ENCODE measurements around the gene GLP1R.
"Not testable (repeated sequence)": the region's sequence is repeated elsewhere in the genome, so short reads cannot be mapped to it uniquely, and the experiment has no call there.

GLP1R gene

GRCh38 chr6:39090036-39090435, 41.5 kb downstream of the GLP1R start:
- DNase-seq: no peak

- no peak for DNase-seq
Measured at GRCh38 chr6:39091220-39091619, 42.6 kb downstream of the GLP1R start.

GRCh38 chr6:39092124-39092523, 43.5 kb downstream of the GLP1R start:
- DNase-seq: peak; percentile 66

- no peak for DNase-seq
Measured at GRCh38 chr6:39093149-39093708, 44.6 kb downstream of the GLP1R start.

GRCh38 chr6:39095578-39095977, 47.0 kb downstream of the GLP1R start:
- DNase-seq: no peak

- DNase-seq: peak; percentile 8
Measured at GRCh38 chr6:39100358-39100757, 51.8 kb downstream of the GLP1R start.

GRCh38 chr6:39102071-39102820, 53.7 kb downstream of the GLP1R start:
- peak; percentile 87 for DNase-seq

GRCh38 chr6:39102821-39103136, 54.2 kb downstream of the GLP1R start:
- DNase-seq: no peak

- DNase-seq: no peak
Measured at GRCh38 chr6:39104528-39104927, 55.9 kb downstream of the GLP1R start.

- DNase-seq: no peak
Measured at GRCh38 chr6:39107034-39107433, 58.5 kb downstream of the GLP1R start.

GRCh38 chr6:39107641-39108040, 59.1 kb downstream of the GLP1R start:
- DNase-seq: no peak

- no peak for DNase-seq
Measured at GRCh38 chr6:39108041-39108839, 59.7 kb downstream of the GLP1R start.

- DNase-seq: no peak
Measured at GRCh38 chr6:39111280-39111679, 62.7 kb downstream of the GLP1R start.

- DNase-seq: peak; percentile 17
Measured at GRCh38 chr6:39113788-39114187, 65.2 kb downstream of the GLP1R start.

- peak; percentile 86 for DNase-seq
Measured at GRCh38 chr6:39114388-39114703, 65.8 kb downstream of the GLP1R start.

- peak; percentile 96 for DNase-seq
Measured at GRCh38 chr6:39114704-39115599, 66.4 kb downstream of the GLP1R start, which contains the start of gene SAYSD1. SAYSD1 (minus strand) TSS chr6:39115186; CDS start chr6:39115089, 97 bp downstream.

GRCh38 chr6:39118921-39119320, 70.3 kb downstream of the GLP1R start:
- no peak for DNase-seq

GRCh38 chr6:39124114-39124513, 75.5 kb downstream of the GLP1R start:
- no peak for DNase-seq

- no peak for DNase-seq
Measured at GRCh38 chr6:39128106-39128505, 79.5 kb downstream of the GLP1R start.

- no peak for DNase-seq
Measured at GRCh38 chr6:39128832-39129231, 80.3 kb downstream of the GLP1R start.

- DNase-seq: no peak
Measured at GRCh38 chr6:39130691-39131090, 82.1 kb downstream of the GLP1R start.

- DNase-seq: peak; percentile 92
Measured at GRCh38 chr6:39134761-39135160, 86.2 kb downstream of the GLP1R start.

- DNase-seq: not testable (repeated sequence)
Measured at GRCh38 chr6:39136207-39136606, 87.6 kb downstream of the GLP1R start.

Data from NCI-H82 (cell line).